GM12874 (cell line): ENCODE results near the gene FAM221B.

Source experiments
- TF ChIP-seq, protein P1 (sequence below): IDR thresholded peaks from 2 replicates; pipeline ENCODE4 v1.5.1; 2011; ENCODE audit warnings: low read depth, mild to moderate bottlenecking, control low read depth, low read length, moderate library complexity; ENCODE audit not compliant: insufficient read depth

The FAM221B gene, protein sequence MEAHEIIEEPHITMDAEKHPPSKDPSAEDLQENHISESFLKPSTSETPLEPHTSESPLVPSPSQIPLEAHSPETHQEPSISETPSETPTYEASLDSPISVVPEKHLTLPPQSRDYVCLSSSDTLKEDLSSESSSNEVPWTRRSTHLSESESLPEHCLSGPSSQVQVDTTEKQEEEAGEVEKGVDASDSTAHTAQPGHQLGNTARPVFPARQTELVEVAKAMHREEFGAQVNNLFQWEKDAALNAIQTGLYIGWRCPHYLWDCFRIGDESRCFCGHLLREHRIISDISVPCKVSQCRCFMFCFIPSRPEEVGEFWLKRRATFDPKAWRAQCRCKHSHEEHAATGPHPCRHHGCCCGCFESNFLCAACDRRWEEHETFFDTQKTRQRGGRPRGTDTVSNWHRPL

DNA sequence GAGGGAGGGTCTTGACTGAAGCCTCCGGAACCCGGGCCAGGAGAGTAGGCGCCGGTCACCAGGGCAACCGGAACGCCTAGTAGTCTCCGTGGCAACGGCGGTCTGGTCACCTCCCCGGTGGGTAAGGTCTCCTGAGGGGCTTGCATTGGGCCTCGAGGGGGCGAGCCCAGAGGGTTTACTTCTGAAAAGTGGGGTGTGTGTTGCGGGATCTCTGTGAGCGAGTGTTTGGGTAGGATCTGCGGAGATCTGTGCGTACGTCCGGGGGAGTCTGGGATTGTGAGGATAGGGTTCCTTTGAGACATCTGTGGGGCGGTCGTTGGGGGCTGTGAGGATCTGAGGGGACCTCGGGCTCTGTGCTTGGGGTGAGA is at the start of gene FAM221B:
Gene FAM221B (minus strand): TSS at position 17 of the 368 bp plus-strand sequence. CDS start 2,571 bp downstream, outside the sequence.
- TF ChIP-seq, protein P1, sequence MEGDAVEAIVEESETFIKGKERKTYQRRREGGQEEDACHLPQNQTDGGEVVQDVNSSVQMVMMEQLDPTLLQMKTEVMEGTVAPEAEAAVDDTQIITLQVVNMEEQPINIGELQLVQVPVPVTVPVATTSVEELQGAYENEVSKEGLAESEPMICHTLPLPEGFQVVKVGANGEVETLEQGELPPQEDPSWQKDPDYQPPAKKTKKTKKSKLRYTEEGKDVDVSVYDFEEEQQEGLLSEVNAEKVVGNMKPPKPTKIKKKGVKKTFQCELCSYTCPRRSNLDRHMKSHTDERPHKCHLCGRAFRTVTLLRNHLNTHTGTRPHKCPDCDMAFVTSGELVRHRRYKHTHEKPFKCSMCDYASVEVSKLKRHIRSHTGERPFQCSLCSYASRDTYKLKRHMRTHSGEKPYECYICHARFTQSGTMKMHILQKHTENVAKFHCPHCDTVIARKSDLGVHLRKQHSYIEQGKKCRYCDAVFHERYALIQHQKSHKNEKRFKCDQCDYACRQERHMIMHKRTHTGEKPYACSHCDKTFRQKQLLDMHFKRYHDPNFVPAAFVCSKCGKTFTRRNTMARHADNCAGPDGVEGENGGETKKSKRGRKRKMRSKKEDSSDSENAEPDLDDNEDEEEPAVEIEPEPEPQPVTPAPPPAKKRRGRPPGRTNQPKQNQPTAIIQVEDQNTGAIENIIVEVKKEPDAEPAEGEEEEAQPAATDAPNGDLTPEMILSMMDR, result no peak

DNA sequence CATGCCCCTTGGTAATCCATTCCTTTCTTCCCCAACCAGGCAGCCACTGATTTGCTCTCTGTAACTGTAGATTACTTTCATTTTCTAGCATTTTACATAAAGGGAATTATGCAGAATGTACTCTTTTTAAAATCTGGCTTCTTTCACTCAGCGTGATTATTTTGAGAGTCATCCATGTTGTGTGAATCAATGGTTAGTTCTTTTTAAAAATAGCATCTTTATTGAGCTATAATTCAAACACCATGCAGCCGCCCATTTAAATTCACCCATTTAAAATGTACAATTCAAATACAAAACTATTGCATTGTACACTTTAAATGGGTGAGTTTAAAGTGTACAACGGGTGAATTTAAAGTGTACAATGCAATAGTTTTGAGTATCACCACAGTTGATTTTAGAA is 44.0 kb upstream of the FAM221B start:
- TF ChIP-seq, protein P1, result no peak

DNA sequence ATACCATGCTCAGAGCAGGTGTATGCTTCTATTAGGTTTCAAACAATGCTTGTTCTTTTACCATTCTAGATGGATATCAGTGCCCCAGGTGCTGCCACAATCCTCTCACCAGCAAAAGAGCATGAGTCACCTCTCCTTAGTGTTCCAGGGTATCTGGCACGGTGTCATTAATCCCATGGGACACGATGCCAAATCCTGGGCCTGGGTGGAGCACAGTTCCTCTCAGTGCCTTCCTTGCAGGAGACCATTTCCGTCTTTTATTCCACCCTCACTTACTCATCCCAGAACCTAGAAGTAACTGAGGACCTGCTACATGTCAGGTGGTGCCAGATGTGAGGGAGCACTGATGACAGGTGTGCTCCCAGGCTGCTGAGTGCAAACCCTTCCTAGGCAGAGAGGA is 43.0 kb upstream of the FAM221B start:
- TF ChIP-seq, protein P1, result no peak

DNA sequence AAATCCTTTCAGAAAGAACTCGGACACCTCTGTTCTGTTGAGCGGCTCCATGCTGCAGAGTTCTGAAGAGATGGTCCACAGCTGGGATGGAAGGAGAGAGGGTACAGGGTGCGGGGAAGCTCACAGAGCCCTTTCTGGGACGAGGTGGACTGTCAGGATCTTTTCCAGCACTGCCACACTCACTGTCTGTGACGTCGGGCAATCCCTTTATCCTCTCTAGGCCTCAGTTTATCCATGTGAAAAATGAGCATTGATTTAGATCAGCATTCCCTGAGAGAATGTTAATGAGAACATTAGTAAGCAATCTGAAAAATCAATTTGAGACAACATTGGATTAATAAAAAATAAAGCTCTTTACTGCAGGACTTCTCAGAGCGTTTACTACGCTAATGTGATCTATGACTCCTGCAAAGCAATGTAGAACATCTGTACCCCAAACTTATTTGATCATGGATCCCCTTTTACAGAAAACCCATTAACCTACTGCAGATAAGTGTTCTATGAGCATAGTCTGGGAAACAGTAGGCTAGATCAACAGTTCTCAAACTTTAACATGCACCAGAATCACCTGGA is 41.9 kb upstream of the FAM221B start, which contains the start of gene OR13J1:
Gene OR13J1 (minus strand): TSS at position 51 of the 573 bp plus-strand sequence. CDS start 0 bp downstream, at position 51.
- TF ChIP-seq, protein P1, result no peak

DNA sequence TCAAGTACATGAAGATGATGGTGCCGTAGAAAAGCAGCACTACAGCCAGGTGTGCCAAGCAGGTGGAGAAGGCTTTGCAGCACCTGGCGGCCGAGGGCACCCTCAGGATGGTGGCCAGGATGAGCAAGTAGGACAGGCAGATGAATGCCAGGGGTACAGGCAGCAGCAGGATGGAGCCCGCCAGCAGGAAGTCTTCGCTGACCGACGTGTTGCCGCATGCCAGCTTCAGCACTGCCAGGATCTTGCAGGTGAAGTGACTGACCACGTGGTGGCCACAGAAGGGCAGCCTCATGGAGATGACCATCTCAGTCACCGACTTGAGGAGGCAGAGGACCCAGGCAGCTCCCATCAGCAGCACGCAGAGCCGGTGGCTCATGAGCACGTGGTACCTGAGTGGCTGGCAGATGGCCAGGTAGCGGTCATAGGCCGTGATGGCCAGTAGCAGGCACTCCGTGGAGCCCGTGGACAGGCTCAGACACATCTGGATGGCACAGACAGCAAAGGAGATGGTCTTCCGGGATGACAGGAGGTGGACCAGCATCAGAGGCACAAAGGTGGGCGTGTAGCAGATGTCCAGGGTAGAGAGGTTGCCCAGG is 41.2 kb upstream of the FAM221B start:
- TF ChIP-seq, protein P1, result no peak

DNA sequence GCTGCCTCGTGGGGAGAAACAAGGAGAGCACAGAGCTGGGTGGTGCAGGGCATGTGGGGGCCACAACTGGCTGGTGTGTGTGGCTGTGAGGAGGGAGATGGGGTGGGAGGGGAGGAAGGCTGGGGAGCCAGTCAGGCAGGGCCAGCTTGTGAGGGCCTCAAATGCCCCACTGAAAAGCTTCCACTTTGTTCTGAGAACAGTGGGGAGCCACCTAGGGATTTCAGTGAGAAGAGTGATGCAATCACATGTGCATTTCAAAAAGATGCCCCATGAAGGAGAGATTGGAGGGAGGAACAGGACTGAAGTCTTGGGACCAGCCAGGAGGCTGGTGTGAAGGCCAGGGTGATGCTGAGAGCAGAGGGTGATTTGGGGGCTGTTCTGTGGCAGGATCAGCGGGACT is 40.4 kb upstream of the FAM221B start:
- TF ChIP-seq, protein P1, result no peak

DNA sequence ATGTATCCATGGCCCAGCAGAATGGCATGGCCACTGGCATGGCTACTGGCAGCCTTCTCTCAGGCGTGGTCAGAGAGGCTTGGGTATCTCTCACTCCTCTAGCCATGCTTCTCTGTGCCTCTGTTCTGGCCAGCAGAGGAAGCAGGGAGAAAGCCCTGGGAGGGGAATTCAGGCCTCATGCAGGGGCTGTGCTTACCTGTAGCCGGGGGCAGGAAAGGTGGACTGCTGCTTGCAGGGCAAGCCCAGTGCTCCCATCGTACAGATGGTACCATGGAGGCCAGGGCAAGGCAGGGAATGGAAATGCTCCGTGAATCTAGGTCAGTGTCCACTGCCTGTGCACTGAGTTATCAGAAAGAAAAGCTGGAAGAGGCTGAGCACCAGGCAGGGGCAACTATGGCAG is 39.0 kb upstream of the FAM221B start:
- TF ChIP-seq, protein P1, result no peak
